WTC11 (cell line): ENCODE data around the gene SLC7A7.

Experiments
- CREB1 ChIP-seq: sonication (generic); formaldehyde crosslinking; IDR thresholded peaks from 2 replicates; pipeline ENCODE4 v1.8.0; 2023; ENCODE audit warnings: mild to moderate bottlenecking, missing genetic modification reagents
- CREM ChIP-seq: sonication (generic); formaldehyde crosslinking; IDR thresholded peaks from 2 replicates; pipeline ENCODE4 v1.8.1; 2022; ENCODE audit warnings: mild to moderate bottlenecking, missing genetic modification reagents, moderate library complexity
- NFYB ChIP-seq: sonication (generic); formaldehyde crosslinking; conservative IDR thresholded peaks from 2 replicates; pipeline ENCODE4 v1.8.0; 2022; ENCODE audit warnings: low read depth, missing genetic modification reagents
- SP1 ChIP-seq: sonication (generic); formaldehyde crosslinking; conservative IDR thresholded peaks from 2 replicates; pipeline ENCODE4 v1.8.1; 2022; ENCODE audit warnings: missing genetic modification reagents
- TP53 ChIP-seq: sonication (generic); formaldehyde crosslinking; IDR thresholded peaks from 2 replicates; pipeline ENCODE4 v1.8.1; 2023; ENCODE audit warnings: mild to moderate bottlenecking, missing genetic modification reagents
- TF ChIP-seq, protein P1 (sequence below): fragments of 200-600 bp; IDR thresholded peaks from 2 replicates; pipeline ENCODE4 v1.8.0; 2022; ENCODE audit warnings: antibody characterized with exemption
- TF ChIP-seq, protein P2 (sequence below): sonication (generic); formaldehyde crosslinking; IDR thresholded peaks from 2 replicates; pipeline ENCODE4 v1.8.0; 2022; ENCODE audit warnings: mild to moderate bottlenecking, missing genetic modification reagents

DNA sequence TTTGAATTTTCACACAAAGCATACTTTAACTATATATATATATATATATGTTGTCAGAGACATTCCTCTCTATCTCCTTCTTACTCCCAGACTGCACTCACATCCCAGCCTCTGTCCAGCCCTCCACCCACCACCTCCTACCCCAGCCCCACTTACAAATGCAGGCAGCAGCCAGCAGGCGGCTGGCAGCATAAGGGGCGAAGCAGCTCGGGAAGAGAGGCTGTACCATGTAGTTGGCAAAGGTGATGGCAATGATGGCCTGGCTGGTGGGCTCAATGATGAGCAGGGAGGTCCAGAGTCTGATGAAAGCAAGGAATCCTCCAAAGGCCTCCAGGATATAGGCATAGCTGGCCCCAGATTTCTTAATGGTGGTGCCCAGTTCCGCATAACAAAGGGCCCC lies 2.5 kb downstream of the SLC7A7 start:
- TF ChIP-seq, protein P1, sequence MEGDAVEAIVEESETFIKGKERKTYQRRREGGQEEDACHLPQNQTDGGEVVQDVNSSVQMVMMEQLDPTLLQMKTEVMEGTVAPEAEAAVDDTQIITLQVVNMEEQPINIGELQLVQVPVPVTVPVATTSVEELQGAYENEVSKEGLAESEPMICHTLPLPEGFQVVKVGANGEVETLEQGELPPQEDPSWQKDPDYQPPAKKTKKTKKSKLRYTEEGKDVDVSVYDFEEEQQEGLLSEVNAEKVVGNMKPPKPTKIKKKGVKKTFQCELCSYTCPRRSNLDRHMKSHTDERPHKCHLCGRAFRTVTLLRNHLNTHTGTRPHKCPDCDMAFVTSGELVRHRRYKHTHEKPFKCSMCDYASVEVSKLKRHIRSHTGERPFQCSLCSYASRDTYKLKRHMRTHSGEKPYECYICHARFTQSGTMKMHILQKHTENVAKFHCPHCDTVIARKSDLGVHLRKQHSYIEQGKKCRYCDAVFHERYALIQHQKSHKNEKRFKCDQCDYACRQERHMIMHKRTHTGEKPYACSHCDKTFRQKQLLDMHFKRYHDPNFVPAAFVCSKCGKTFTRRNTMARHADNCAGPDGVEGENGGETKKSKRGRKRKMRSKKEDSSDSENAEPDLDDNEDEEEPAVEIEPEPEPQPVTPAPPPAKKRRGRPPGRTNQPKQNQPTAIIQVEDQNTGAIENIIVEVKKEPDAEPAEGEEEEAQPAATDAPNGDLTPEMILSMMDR = no peak
- TF ChIP-seq, protein P2, sequence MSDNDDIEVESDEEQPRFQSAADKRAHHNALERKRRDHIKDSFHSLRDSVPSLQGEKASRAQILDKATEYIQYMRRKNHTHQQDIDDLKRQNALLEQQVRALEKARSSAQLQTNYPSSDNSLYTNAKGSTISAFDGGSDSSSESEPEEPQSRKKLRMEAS (CRISPR knock-in tag) = no peak
- TF ChIP-seq CREM (CRISPR knock-in tag) (no peak), TP53 (CRISPR knock-in tag) (no peak), CREB1 (CRISPR knock-in tag) (no peak), SP1 (CRISPR knock-in tag) (no peak), NFYB (CRISPR knock-in tag) (no peak)
